NT2/D1 (cell line): ENCODE measurements around the gene ITSN1.

ENCODE experiments used
- SUZ12 ChIP-seq: IDR thresholded peaks from 2 replicates; pipeline ENCODE4 v1.6.1; 2011; ENCODE audit not compliant: insufficient read length, insufficient read depth; ENCODE audit errors: extremely low read depth
- YY1 ChIP-seq: IDR thresholded peaks from 2 replicates; pipeline ENCODE4 v1.6.1; 2011; ENCODE audit not compliant: insufficient read length, insufficient read depth
- ZNF274 ChIP-seq: IDR thresholded peaks from 2 replicates; pipeline ENCODE4 v1.6.1; 2011; ENCODE audit warnings: mild to moderate bottlenecking, low read depth, low read length

- TF ChIP-seq ZNF274 (no peak), YY1 (no peak), SUZ12 (no peak)
Measured at GRCh38 chr21:33736569-33736968, 94.3 kb downstream of the ITSN1 start.
